Epithelial cell of prostate (primary cell): Measurements from ENCODE around the gene SMAD1.
A peak's percentile ranks its signal among the peaks of the same experiment; 100 is the strongest.
"Not testable (repeated sequence)": the region's sequence is repeated elsewhere in the genome, so short reads cannot be mapped to it uniquely, and the experiment has no call there.

ENCODE experiments used
- DNase-seq: peaks from one replicate; pipeline ENCODE4 v3.0.0-alpha.2; 2011; ENCODE audit warnings: low read depth, low spot score
- H3K27ac ChIP-seq: fragments of 450-650 bp; 2 replicates; pipeline ENCODE4 v1.5.1; 2017; ENCODE audit warnings: mild to moderate bottlenecking

The SMAD1 gene

GRCh38 chr4:145523117-145523516 is 41.5 kb downstream of the SMAD1 start:
- DNase-seq, result no peak
- H3K27ac ChIP-seq, result peak overlapping the region; percentile 39

DNA sequence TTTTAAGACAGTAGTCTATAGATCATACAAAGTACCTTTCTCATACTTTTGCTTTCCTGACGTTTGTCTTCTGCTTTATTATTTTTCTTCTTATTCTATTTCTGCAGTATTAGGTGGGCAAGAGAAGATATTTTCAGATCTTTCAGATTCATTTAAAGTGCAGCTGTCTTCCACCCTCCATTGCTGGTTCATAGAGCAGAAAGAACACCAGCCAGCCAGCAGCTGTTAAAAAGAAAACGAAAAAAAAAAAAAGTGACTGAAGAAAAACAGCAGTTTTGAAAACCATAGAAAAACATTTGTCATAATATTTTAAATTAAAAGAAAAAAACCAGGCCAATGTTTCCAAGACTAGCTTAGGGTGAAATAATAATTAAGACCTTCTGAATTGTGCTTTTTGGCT is 42.9 kb downstream of the SMAD1 start:
- H3K27ac ChIP-seq, result no peak overlapping the region
- DNase-seq, result no peak

GRCh38 chr4:145525291-145525740 is 43.7 kb downstream of the SMAD1 start:
- no peak overlapping the region for H3K27ac ChIP-seq
- DNase-seq, result no peak

GRCh38 chr4:145527773-145528172 is 46.1 kb downstream of the SMAD1 start:
- DNase-seq, result no peak

GRCh38 chr4:145528601-145529000 is 46.9 kb downstream of the SMAD1 start:
- no peak overlapping the region for H3K27ac ChIP-seq
- no peak for DNase-seq

More at GRCh38 chr4:145527773-145528172, 46.1 kb downstream of the SMAD1 start:
- no peak overlapping the region for H3K27ac ChIP-seq

DNA sequence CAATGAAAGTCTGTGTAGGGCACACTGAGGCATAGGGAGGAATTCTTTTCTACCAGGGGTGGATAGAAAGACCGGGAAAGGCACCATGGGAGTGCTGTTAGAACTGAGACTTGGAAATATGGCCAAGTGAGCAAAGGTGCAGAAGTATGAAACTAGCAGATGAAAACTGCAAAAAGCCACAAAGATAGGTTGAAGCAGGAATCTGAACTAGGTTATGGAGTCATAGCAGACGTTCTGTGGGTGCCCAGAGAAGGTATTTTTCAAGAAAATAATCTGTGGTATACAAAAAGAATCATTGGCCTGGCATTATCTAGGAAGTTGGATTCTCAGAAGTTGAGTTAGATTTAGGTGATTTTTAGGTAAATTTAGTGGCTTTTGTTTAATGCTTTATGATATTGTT is 48.5 kb downstream of the SMAD1 start:
- DNase-seq, result no peak
- H3K27ac ChIP-seq, result peak overlapping the region; percentile 43

DNA sequence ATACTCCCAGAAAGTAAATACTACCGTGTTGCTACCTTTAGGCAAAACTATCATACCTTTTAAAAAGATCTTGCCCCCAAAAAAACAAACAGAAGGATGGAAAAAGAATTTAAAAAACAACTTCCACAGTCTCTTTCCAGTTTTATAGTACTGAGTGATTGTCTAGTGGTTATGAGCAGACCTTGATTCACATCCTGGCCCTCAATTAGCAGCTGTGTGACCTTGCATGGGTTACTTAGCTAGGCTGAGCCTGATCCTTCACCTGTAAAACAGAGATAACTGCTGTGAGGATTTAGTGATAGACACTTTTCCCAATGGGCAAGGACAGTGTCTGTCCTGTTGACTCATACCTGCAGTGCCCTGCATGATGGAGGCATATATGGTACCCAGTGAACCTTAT is 49.0 kb downstream of the SMAD1 start:
- peak overlapping the region; percentile 43 for H3K27ac ChIP-seq
- DNase-seq, result no peak

DNA sequence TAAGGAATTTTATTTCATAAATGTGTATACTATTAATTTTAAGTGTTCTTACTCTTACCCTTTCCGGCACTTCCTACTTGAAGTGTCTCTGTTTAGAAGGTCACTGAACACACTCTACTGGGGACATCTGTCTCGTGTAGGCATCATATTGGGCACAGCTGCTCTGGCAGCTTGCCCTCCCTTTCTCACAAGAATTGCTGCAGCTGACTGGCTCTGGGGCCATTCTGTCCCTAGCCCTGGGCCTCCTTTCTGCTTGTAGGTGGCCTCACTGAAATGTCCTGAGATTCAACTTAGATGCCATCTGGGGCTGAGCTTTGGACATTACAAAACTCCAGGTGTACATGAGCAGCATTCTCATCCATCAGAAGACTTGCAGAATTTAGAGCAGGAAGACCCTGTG is 49.6 kb downstream of the SMAD1 start:
- no peak overlapping the region for H3K27ac ChIP-seq
- DNase-seq, result no peak

DNA sequence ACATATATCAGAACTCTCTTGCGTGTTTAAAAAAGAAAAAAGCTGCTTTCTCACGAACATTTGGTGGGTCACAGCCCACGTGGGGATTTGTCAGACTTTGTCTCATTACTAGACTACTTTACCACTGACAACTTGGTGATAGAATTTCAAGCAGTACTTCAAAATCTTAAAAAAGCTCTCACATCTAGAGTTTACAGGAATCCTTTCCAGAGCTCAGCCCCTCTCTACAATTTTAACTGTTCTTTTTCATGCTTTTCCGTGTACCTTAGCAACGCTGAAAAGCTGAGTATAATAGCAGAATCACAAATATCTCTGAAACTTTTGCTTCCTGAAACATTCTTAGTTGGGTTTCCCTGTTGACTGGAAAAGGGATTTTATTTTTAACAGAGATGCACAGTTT is 50.2 kb downstream of the SMAD1 start:
- DNase-seq, result no peak
- H3K27ac ChIP-seq, result no peak overlapping the region

- peak overlapping the region; percentile 43 for H3K27ac ChIP-seq
- no peak for DNase-seq
These were observed 51.3 kb downstream of the SMAD1 start for GRCh38 chr4:145533001-145533400.

DNA sequence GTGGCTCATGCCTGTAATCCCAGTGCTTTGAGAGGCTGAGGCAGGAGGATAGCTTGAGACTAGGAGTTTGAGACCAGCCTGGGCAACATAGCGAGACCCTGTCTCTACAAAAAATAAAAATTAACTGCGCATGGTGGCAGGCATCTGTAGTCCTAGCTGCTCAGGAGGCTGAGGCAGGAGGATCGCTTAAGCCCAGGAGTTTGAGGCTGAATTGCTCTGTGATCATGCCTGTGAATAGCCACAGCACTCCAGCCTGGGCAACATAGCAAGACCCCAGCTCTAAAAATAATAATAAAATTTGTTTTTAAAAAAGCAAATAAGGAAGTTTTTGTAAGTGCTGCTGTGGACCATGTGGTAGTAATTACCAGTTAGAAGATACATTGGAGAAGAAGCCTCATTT is 51.8 kb downstream of the SMAD1 start:
- not testable (repeated sequence) for DNase-seq
- peak overlapping the region; percentile 43 for H3K27ac ChIP-seq

DNA sequence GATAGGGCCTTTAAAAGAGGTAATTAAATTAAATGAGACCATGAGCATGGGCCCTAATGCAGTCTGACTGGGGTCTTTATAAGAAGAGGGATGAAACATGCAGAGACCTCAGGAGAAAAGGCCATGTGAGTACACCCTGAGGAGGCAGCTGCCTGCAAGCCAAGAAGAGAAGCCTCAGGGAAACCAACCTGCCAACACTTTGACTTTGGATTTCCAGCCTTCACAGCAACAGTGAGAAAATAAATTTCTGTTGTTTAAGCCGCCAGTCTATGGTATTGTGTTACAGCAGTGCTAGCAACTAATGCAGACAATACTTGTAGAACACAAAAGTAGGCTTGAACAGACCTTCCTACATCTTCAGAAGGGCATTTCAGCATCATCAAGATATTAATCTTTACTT is 52.3 kb downstream of the SMAD1 start:
- no peak for DNase-seq

GRCh38 chr4:145535202-145535601 is 53.5 kb downstream of the SMAD1 start:
- DNase-seq, result no peak
- H3K27ac ChIP-seq, result no peak overlapping the region

More for the DNA sequence above, 52.3 kb downstream of the SMAD1 start:
- no peak overlapping the region for H3K27ac ChIP-seq

DNA sequence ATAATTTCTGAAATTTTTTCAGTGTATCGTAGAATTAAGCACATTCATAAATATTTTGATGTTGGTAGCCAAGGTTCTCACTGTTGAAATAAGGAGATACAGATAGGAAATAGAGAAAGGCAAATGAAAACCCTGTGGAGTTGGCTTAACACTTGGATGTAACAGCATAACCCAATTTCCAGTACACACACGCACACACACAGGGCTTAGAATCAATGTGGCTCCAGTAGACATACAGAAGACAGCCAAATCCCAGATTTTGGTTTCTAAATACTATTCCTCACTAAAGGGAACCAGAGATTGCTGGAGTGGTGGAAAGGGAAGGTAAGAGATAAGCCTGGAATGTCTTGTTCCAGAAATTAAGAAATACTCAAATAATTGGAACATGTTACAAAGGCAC is 54.4 kb downstream of the SMAD1 start:
- no peak overlapping the region for H3K27ac ChIP-seq
- DNase-seq, result no peak

DNA sequence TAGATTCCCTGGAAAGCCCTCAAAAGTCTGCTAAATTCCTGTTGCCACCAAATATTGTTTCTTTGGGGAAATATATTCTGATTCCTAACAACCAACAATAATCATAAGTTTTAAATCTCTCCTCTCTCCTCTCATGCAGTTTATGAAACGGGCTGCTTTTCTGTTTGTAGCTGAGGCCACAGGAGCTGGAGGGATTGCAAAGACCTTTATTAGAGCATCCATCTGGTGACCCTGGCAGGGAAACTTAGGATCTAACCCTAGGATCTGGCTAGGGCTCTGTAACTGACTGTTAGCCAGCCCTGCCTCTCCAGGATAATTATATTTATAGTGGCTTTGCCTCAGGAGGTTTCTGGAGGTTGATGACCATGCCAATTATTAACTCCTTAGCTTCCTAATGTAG is 56.9 kb downstream of the SMAD1 start:
- no peak for DNase-seq
- no peak overlapping the region for H3K27ac ChIP-seq

GRCh38 chr4:145539671-145540070 is 58.0 kb downstream of the SMAD1 start:
- no peak overlapping the region for H3K27ac ChIP-seq
- no peak for DNase-seq

DNA sequence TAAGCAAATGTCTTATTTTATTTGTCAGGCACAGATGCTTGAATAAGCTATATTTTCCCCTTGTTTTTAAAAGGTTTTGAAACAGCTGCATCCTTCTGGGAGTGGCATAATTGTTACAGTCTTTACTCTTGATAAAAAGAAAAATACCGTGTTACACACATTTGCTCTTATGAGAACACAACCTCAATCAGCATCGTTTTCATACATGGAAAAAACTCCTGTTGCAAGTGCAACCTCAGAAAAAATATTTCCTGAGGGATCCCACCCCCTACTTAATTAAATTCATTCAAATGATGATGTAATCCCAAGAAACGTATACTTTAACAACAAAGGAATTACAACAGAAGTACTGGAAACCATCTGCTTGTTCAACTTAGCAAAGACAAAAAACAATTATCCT is 58.6 kb downstream of the SMAD1 start:
- no peak overlapping the region for H3K27ac ChIP-seq
- DNase-seq, result no peak

DNA sequence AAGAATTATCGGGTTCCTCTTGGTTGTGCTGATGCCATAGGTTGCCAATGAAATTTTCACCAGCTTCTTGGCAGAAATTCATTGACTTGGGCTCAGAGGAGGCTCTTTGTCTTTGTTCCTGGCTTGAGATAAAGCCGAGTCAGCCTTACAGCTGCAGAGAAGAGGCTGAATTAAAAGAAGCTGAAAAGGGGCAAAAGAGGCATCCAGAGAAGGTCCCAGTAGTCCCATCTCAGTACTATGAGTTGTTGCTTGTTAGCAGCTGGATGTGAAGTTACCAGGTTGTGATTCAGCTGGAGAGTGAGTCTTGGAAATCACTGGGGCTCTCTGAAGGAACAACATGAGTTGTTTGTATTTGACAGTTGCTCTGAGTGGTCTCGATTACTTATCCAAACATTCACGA is 59.7 kb downstream of the SMAD1 start:
- DNase-seq, result no peak
- H3K27ac ChIP-seq, result no peak overlapping the region

GRCh38 chr4:145545031-145545430 is 63.4 kb downstream of the SMAD1 start:
- no peak for DNase-seq
- peak overlapping the region; percentile 83 for H3K27ac ChIP-seq

- peak overlapping the region; percentile 83 for H3K27ac ChIP-seq
- DNase-seq, result peak; percentile 93
These were observed 64.0 kb downstream of the SMAD1 start for GRCh38 chr4:145545538-145546174.

GRCh38 chr4:145546175-145546915 is 64.7 kb downstream of the SMAD1 start:
- no peak for DNase-seq
- H3K27ac ChIP-seq, result peak overlapping the region; percentile 83

GRCh38 chr4:145551660-145552059 is 70.0 kb downstream of the SMAD1 start:
- no peak for DNase-seq
- no peak overlapping the region for H3K27ac ChIP-seq
